T47D (cell line): ENCODE results near the gene PIR.
A peak's percentile ranks its signal among the peaks of the same experiment; 100 is the strongest.

Experiments used
- DNase-seq, 2 experiments: peaks; one replicate each; pipeline versions ENCODE4 v3.0.0 to v3.0.0-alpha.2; 2011 to 2012; ENCODE audit warnings: low read depth in 1 of 2, low spot score in 1 of 2
- JUND ChIP-seq: IDR thresholded peaks from 2 replicates; pipeline ENCODE4 v1.6.1; 2012; ENCODE audit warnings: low read depth
- in situ Hi-C: cut with HindIII; loops from 2 replicates; pipeline ENCODE4 v1.10.0; 2016; ENCODE audit warnings: low sequenced_read_pairs, low pct_unique_long_range_greater_than_20kb

The PIR gene

GRCh38 chrX:15471028-15471427 is 22.1 kb downstream of the PIR start:
- DNase-seq = peak; percentile 9 to 71
- no peak for TF ChIP-seq JUND
- in situ Hi-C loops = no loop called here

- TF ChIP-seq JUND = no peak
- in situ Hi-C loops = no loop called here
- no peak for DNase-seq
Measured at GRCh38 chrX:15469613-15470012, 23.5 kb downstream of the PIR start.

GRCh38 chrX:15468036-15468435 is 25.1 kb downstream of the PIR start:
- DNase-seq = peak; percentile 23 to 75
- in situ Hi-C loops = no loop called here
- no peak for TF ChIP-seq JUND

DNA sequence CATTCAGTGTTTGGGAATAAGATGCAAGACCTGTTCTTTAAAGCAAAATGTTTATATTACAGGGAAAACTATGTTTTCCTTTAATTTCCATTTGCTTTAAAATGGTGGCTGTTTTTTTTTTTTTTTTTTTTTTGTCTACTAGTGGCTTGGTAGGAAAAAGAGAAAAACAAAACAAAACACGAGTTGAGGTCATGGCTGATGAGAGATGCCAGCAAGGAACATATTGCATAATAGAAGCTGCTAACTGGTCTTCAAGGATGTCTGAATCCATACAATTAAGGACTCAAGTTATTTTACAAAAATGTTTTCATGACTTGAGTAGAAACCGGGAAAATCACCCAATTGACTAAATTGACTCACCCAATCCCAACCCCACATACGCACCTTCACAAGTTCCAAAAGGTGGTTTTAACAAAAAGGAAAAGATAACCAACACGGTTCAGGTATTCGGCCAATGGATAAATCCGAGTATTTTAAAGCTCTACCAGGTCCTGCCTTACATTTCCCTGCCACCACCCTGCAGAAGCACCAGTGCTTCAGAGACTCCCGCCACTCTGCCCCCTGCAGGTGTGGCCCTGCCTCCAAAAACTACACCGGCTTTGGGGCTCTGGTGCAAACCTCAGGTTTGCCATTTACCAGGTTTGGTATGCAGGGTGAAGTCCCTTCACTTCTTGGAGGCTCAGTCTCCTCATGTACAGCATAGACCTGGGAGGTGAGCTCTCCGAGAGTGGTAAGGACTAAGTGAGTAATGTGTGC is 27.1 kb downstream of the PIR start:
- in situ Hi-C loops = no loop called here
- no peak for DNase-seq

GRCh38 chrX:15465347-15465746 is 27.8 kb downstream of the PIR start:
- in situ Hi-C loops = no loop called here
- DNase-seq = no peak
- no peak for TF ChIP-seq JUND

More for the DNA sequence above, 27.1 kb downstream of the PIR start:
- TF ChIP-seq JUND = no peak

GRCh38 chrX:15464704-15465103 is 28.4 kb downstream of the PIR start:
- no peak for DNase-seq
- TF ChIP-seq JUND = no peak
- in situ Hi-C loops = no loop called here

- in situ Hi-C loops = no loop called here
- TF ChIP-seq JUND = no peak
- DNase-seq = no peak
Measured at GRCh38 chrX:15451913-15452312, 41.2 kb downstream of the PIR start.

DNA sequence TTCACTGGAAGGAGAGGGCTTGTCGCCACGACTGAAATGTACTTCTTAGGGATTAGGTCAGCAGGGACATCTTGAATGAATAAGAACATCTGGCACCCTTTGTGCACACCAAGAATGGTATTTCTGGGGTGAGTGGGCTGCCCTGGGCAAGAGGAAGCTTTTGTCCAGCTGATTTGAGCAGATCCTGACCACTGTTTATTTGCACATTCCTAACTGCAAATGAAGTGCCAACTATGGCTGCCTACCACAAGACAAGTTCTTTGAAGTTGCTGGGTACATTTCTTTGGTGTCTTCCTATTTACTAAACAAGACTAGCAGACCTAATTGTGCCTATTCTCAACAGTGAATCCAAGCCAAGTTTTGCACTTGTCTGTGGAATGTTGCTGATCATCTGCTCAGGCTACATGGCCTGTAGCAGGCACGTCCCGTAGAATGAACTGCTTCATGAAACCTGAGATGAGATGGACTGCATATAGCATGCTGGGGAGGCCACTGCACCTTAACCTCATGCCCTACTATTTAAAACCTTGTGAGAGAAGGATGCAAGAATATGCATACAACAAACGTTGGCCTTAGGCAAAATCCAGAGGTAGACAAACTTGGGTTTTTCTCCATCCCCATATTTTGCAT is 45.0 kb downstream of the PIR start:
- in situ Hi-C loops = no loop called here
- TF ChIP-seq JUND = no peak
- DNase-seq = no peak

DNA sequence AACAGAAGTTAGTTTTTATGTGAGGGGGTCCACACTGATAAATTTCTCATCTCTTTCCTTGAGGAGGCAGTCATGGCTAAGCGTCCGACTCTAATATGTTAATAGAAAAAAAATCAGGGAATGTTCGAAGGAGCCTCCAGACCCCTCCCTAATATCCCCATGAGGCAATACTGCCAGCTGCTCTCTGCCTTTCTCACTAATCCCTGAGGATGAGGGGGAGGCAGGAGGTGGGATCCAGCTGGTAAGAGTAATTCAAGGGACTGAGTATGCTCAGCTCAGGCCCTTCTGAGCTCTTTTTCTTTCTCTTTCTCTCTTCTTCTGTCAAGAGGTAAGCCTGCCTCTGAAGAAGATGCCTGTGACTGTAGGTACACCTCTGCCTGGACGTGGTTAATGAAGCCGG is 51.7 kb downstream of the PIR start:
- DNase-seq = no peak
- TF ChIP-seq JUND = no peak
- in situ Hi-C loops = no loop called here

GRCh38 chrX:15438332-15438731 is 54.8 kb downstream of the PIR start:
- in situ Hi-C loops = no loop called here
- DNase-seq = no peak
- no peak for TF ChIP-seq JUND

DNA sequence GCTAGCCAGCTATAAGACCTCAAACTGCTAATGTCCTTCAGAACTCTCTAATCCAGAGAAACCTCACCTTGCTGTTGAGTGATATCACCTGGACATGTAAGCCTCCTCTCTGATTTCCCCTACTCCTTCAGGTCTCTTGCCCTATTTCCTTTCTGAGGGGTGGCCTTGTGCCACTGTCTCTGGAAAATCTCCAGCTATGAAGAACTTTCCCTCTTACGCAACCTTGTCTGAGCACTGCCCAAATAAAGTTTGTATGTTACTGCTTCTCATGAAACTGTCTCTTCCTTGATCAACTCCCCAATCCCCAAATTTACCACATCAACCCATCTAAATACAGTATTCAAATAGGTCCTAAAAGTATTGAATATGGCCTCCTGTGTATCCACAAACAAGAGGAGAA is 55.4 kb downstream of the PIR start:
- DNase-seq = no peak
- in situ Hi-C loops = no loop called here

DNA sequence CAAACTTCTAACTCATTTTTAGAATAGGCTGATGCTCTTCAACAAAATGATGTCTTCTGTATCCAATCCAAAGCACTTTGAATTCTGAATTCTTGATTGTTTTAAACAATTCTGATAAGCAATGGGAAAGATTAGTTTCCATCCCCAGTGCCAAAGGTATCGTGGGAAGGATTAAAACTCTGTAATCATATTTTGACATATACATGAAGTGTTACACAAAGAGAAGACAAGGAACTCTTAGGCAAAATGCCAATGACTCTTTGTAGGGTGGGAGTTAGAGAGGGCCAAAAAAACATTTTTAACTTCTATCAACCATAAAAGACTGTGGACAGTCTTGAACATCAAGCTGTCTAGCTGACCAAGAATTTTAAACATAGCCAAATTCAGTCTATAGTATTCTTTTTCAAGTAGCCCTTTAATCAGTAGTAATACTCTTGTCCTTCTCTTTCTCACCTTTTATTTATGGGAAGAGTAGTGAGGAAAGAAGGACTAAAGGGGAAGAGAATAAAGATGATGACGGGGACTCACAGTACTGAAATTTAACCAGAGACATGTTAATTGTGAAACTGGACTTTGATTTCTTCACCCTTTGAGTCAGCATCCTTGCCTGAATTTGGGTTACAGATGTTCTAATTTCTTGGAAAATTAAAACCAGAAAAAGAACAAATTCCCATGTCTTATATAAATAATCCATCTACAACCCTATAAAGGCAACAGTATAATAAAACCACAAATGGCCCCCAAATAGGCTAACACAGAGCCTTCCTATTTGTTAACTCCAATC is 57.1 kb downstream of the PIR start:
- no peak for TF ChIP-seq JUND
- DNase-seq = no peak
- in situ Hi-C loops = no loop called here

More for the DNA sequence above, 55.4 kb downstream of the PIR start:
- no peak for TF ChIP-seq JUND

- TF ChIP-seq JUND = no peak
- in situ Hi-C loops = no loop called here
- no peak for DNase-seq
Measured at GRCh38 chrX:15434205-15434604, 58.9 kb downstream of the PIR start.
